GM18502 (cell line): ENCODE data around the gene RAB40B.
A peak's percentile ranks its signal among the peaks of the same experiment; 100 is the strongest.
"Not testable (repeated sequence)": the region's sequence is repeated elsewhere in the genome, so short reads cannot be mapped to it uniquely, and the experiment has no call there.

ENCODE experiments used
- ATAC-seq: cut with Tn5 transposase; IDR thresholded peaks from one replicate; pipeline ENCODE4 v1.9.1; 2021; ENCODE audit warnings: mild to moderate bottlenecking; ENCODE audit not compliant: unreplicated experiment, poor library complexity

Gene RAB40B, protein sequence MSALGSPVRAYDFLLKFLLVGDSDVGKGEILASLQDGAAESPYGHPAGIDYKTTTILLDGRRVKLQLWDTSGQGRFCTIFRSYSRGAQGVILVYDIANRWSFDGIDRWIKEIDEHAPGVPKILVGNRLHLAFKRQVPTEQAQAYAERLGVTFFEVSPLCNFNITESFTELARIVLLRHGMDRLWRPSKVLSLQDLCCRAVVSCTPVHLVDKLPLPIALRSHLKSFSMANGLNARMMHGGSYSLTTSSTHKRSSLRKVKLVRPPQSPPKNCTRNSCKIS

GRCh38 chr17:82698065-82698973 lies at the start of gene RAB40B:
RAB40B (minus strand) TSS chr17:82698698; CDS start chr17:82698596, 102 bp downstream.
- peak; percentile 97 for ATAC-seq

GRCh38 chr17:82745524-82745923 lies 47.0 kb upstream of the RAB40B start:
- ATAC-seq = no peak

GRCh38 chr17:82744736-82745135 lies 46.2 kb upstream of the RAB40B start:
- ATAC-seq = not testable (repeated sequence)

- ATAC-seq = no peak
Observed at GRCh38 chr17:82743344-82744219, 45.1 kb upstream of the RAB40B start.

GRCh38 chr17:82740906-82741759 lies 42.6 kb upstream of the RAB40B start:
- ATAC-seq = no peak

- no peak for ATAC-seq
Observed at GRCh38 chr17:82737967-82738877, 39.7 kb upstream of the RAB40B start.

- no peak for ATAC-seq
Observed at GRCh38 chr17:82736511-82737185, 38.1 kb upstream of the RAB40B start.

DNA sequence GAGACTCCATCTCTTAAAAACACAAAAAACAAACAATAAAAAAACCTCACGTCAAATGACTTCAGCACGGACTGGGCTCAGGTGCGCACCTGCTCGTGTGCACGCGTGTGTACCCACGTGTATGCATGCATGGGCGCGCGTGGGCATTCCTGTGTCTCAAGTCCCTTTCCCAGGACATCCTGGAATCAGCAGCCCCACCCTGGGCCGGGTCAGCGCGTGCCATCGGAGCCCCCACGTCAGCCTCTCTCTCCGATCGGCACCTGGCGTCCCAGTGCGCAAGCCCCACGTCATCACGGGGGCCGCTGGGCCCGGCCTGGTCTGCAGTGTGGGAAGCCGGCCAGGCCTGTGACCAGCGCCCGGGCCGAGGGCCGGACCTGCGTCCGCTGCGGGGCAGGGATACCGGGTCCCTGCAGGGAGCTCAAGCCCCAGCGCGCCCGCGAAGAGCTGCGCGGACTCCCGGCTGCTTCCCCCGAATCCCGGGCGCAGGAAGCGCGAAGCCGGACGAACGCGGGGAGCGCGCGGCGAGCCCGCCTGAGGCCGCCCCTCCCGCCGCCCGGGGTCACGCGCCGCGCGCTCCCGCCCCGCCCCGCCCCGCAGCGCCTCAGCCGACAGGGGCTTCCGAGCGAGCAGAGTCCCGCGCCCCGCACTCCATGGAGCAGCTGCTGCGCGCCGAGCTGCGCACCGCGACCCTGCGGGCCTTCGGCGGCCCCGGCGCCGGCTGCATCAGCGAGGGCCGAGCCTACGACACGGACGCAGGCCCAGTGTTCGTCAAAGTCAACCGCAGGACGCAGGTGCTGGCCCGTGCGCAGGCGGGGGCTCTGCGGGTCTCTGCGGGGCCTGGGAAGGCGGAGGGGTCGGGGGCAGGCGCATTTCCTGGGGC lies 36.7 kb upstream of the RAB40B start, which contains the start of gene FN3K:
TSS of gene FN3K (plus strand) at position 629 of the 880 bp plus-strand sequence. CDS start at position 651, 22 bp downstream.
- no peak for ATAC-seq

DNA sequence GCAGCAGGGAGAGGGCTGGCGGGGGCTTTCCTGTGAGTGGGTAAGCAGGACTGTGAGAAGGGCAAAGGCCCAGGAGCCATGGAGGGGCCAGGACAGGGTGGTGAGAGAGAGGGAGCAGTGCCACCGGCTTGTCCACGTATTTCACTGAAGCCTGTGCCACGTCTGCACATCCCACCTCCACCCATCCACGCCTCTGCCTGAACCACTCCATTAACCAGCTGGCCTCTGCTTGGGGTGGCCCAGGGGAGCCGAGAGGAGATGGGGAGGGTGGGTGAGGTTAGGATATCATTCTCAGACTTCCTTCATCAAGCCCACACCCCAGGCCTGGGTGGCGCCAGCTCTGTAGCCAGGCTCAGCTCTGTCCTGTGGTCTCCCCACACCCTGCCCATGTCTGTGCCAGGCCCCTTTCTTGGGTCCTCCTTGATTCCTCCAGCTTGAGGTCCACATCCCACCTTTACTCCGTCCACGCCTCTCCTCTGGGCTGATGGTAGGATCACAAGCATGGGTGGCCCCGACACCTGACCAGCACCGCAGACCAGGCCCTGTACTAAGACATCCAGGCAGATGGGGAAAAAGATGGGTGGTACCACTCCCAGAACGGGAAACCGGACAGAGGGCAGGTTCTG lies 33.7 kb upstream of the RAB40B start:
- no peak for ATAC-seq

- ATAC-seq = no peak
Observed at GRCh38 chr17:82729479-82730260, 31.2 kb upstream of the RAB40B start.

DNA sequence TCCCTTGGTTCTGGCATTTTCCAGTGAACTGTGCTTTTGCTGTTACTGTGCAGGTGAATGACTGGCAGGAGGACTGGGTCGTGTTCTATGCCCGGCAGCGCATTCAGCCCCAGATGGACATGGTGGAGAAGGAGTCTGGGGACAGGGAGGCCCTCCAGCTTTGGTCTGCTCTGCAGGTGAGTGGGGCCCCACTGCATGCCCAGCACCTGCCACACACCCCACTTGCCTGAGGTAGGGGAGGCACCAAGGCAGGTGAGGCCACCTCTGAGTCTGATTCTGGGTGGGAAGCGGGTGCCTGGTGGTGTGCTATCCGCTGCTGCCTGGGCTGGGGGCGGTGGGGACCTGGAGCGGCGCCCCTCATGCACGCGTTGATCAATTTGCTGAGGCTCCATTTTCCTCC lies 27.9 kb upstream of the RAB40B start:
- no peak for ATAC-seq

DNA sequence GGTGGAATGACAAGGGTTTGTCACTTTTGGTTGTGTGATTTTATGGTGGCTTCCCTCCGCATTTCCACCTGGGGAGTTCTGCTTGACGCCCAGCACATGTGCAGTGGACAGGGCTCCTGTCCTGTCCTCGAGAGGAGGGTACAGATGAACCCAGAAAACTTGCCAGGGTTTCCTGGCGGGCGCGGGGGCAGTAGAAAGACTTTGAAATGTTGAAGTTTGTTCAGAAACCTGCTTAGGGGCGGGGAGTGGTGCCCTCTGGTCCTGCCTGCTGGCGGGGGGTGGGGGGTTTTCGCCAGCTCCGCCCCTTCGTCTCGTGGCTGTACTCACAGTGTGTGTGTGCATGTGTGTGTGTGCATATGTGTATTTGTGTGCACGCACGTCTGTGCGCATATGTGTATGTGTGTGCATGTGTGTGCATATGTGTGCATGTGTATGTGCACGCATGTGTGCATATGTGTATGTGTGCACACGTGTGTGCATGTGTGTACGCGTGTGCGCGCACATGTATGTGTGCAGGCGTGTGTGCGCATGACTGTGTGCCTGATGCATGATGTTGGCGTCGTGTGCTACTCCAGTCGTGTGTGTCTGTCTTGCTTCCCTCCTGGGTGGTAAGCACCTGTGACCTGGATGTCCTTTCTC lies 24.8 kb upstream of the RAB40B start:
- ATAC-seq = no peak

- no peak for ATAC-seq
Observed at GRCh38 chr17:82722341-82723013, 24.0 kb upstream of the RAB40B start.

- no peak for ATAC-seq
Observed at GRCh38 chr17:82720204-82720603, 21.7 kb upstream of the RAB40B start.
